ENCODE results near the gene GJA4. TPM values are rescaled to one million over a fixed set of nuclear protein-coding genes. Genes with fewer than 3 reads are reported as not detected.

The GJA4 gene
- total RNA-seq, 2 donors from 2014 or later: 25.5 to 35.1 TPM

Other genes with a start within 250 kb of the GJA4 start
- not detected for gene GJB5, start 38.0 kb upstream of the GJA4 start, total RNA-seq
- gene GJB4, start 33.3 kb upstream of the GJA4 start, total RNA-seq: not detected
- not detected for gene GJB3, start 11.8 kb upstream of the GJA4 start, total RNA-seq
- 10 to 100 TPM; 40.0 to 68.2 TPM for gene SMIM12, start 66.8 kb downstream of the GJA4 start, total RNA-seq
- gene DLGAP3, start 136.7 kb downstream of the GJA4 start, total RNA-seq: under 1 TPM; 0.18 to 0.38 TPM
- gene TMEM35B, start 192.3 kb downstream of the GJA4 start, total RNA-seq: 10 to 100 TPM; 16.9 to 19.2 TPM
- 10 to 100 TPM; 14.3 to 16.3 TPM for gene ZMYM6, start 238.9 kb downstream of the GJA4 start, total RNA-seq